H1 (cell line): ENCODE results near the gene GSTCD. TPM values are rescaled to one million over a fixed set of nuclear protein-coding genes. Genes with fewer than 3 reads are reported as not detected.

ENCODE experiments used
- CTCF ChIA-PET: fragments of 300-600 bp; sonication (Branson Sonifier 250); formaldehyde crosslinking; loops from one replicate; lab custom pipeline; 2021; ENCODE audit not compliant: partially characterized antibody; lab: Charles Lee
- POLR2A ChIA-PET: fragments of 300-600 bp; sonication (Branson Sonifier 250); formaldehyde crosslinking; loops from one replicate; lab custom pipeline; 2021; ENCODE audit warnings: inconsistent platforms; ENCODE audit not compliant: partially characterized antibody; lab: Charles Lee
- DNase-seq, 2 experiments: peaks; one replicate each; pipeline versions ENCODE4 v3.0.0 to v3.0.0-alpha.2; 2010 to 2022; ENCODE audit warnings: low spot score in 2 of 2, low read depth in 1 of 2, mixed read lengths in 1 of 2
- FAIRE-seq: peaks from 2 replicates; lab custom pipeline; 2011; peaks lifted over from hg19 to GRCh38; lab: Jason Lieb, UNC
- H2AFZ ChIP-seq: 2 replicates; pipeline ENCODE4 v1.8.1; 2012; ENCODE audit warnings: low read length, inconsistent platforms
- H2AK5ac ChIP-seq: 2 replicates; pipeline ENCODE4 v1.6.1; 2013; ENCODE audit warnings: low read depth, low read length
- H2BK120ac ChIP-seq: replicated peaks from 2 replicates; pipeline ENCODE3; 2013; ENCODE audit warnings: low read depth, low read length, inconsistent platforms
- H2BK12ac ChIP-seq: 2 replicates; pipeline ENCODE4 v1.6.1; 2013; ENCODE audit warnings: low read depth, low read length
- H2BK15ac ChIP-seq: 2 replicates; pipeline ENCODE4 v1.6.1; 2013; ENCODE audit warnings: low read length
- H2BK20ac ChIP-seq: 2 replicates; pipeline ENCODE4 v1.6.1; 2013; ENCODE audit warnings: low read length
- H2BK5ac ChIP-seq: 2 replicates; pipeline ENCODE4 v1.6.1; 2013; ENCODE audit warnings: low read depth, low read length
- H3K14ac ChIP-seq: 2 replicates; pipeline ENCODE4 v1.6.1; 2013; ENCODE audit warnings: inconsistent platforms; ENCODE audit not compliant: insufficient read length
- H3K18ac ChIP-seq: 2 replicates; pipeline ENCODE4 v1.6.1; 2013; ENCODE audit warnings: low read length; ENCODE audit errors: extremely low read depth
- H3K23ac ChIP-seq: 2 replicates; pipeline ENCODE4 v1.6.1; 2013; ENCODE audit warnings: inconsistent platforms; ENCODE audit not compliant: insufficient read length
- H3K23me2 ChIP-seq: 2 replicates; pipeline ENCODE4 v1.6.1; 2013; ENCODE audit warnings: low read depth, low read length
- H3K27ac ChIP-seq: 2 replicates; pipeline ENCODE4 v1.6.1; 2011; ENCODE audit warnings: low read depth, low read length, inconsistent platforms
- H3K27me3 ChIP-seq, 4 experiments: replicated peaks in 1 of 4; 1 replicate in 1 of 4; 2 replicates in 3 of 4; pipeline versions ENCODE4 v1.6.1 to v1.8.1; 2011 to 2013; ENCODE audit warnings: low read length in 3 of 4, mild to moderate bottlenecking in 3 of 4, inconsistent platforms in 2 of 4, mixed read lengths in 2 of 4, moderate library complexity in 1 of 4; ENCODE audit not compliant: control insufficient read depth in 3 of 4, insufficient read depth in 3 of 4; ENCODE audit errors: extremely low read depth in 1 of 4
- H3K36me3 ChIP-seq, 4 experiments: 2 replicates each; pipeline versions ENCODE4 v1.6.1 to v1.8.1; 2011 to 2013; ENCODE audit warnings: mild to moderate bottlenecking in 4 of 4, low read length in 3 of 4, moderate library complexity in 2 of 4, control low read depth in 1 of 4, inconsistent platforms in 1 of 4; ENCODE audit not compliant: insufficient read depth in 4 of 4, control insufficient read depth in 2 of 4
- H3K4ac ChIP-seq: replicated peaks from 2 replicates; pipeline ENCODE3; 2013; ENCODE audit warnings: low read length, low read depth, mixed read lengths, inconsistent platforms; ENCODE audit not compliant: insufficient read length
- H3K4me1 ChIP-seq, 4 experiments: replicated peaks in 1 of 4; 1 replicate in 1 of 4; 2 replicates in 3 of 4; pipeline versions ENCODE4 v1.6.1 to v1.8.1; 2011 to 2013; ENCODE audit warnings: low read length in 3 of 4, inconsistent platforms in 2 of 4, mixed read lengths in 1 of 4; ENCODE audit not compliant: insufficient read depth in 4 of 4, control insufficient read depth in 3 of 4
- H3K4me2 ChIP-seq, 2 experiments: 2 replicates each; pipeline versions ENCODE4 v1.6.1 to v1.8.1; 2011 to 2013; ENCODE audit warnings: low read depth in 2 of 2, low read length in 2 of 2, control low read depth in 1 of 2, inconsistent platforms in 1 of 2, mild to moderate bottlenecking in 1 of 2; ENCODE audit not compliant: insufficient read depth in 1 of 2
- H3K4me3 ChIP-seq, 4 experiments: fragments of 200-600, 300-600 bp in 1 of 4; sonication (generic), shearing (Covaris generic), sonication (Bioruptor Twin) in 1 of 4; 2 replicates each; pipeline versions ENCODE4 v1.5.1 to v1.8.1; 2011 to 2016; ENCODE audit warnings: low read length in 4 of 4, low read depth in 3 of 4, control low read depth in 2 of 4, inconsistent platforms in 2 of 4, mild to moderate bottlenecking in 2 of 4, mixed read lengths in 1 of 4, moderate library complexity in 1 of 4; ENCODE audit not compliant: insufficient read depth in 2 of 4; ENCODE audit errors: extremely low read depth in 1 of 4
- H3K56ac ChIP-seq: replicated peaks from 2 replicates; pipeline ENCODE3; 2013; ENCODE audit warnings: low read depth, mild to moderate bottlenecking, mixed read lengths, low read length, inconsistent platforms; ENCODE audit not compliant: insufficient read length
- H3K79me1 ChIP-seq: 2 replicates; pipeline ENCODE4 v1.6.1; 2013; ENCODE audit warnings: low read depth, low read length, control low read depth
- H3K79me2 ChIP-seq, 2 experiments: 2 replicates each; pipeline versions ENCODE4 v1.6.1 to v1.8.1; 2012 to 2013; ENCODE audit warnings: low read length in 2 of 2, mild to moderate bottlenecking in 2 of 2, inconsistent platforms in 1 of 2; ENCODE audit not compliant: insufficient read depth in 2 of 2, control insufficient read depth in 1 of 2
- H3K9ac ChIP-seq, 4 experiments: replicated peaks in 1 of 4; 1 replicate in 1 of 4; 2 replicates in 3 of 4; pipeline versions ENCODE4 v1.6.1 to v1.8.1; 2011 to 2013; ENCODE audit warnings: low read depth in 3 of 4, low read length in 3 of 4, control low read depth in 2 of 4, mild to moderate bottlenecking in 2 of 4, moderate library complexity in 2 of 4, inconsistent platforms in 1 of 4; ENCODE audit errors: extremely low read depth in 1 of 4
- H3K9me3 ChIP-seq, 2 experiments: 2 replicates each; pipeline versions ENCODE4 v1.6.1 to v1.8.1; 2012 to 2013; ENCODE audit warnings: mild to moderate bottlenecking in 2 of 2, moderate library complexity in 2 of 2, control low read depth in 1 of 2, inconsistent platforms in 1 of 2, low read depth in 1 of 2, low read length in 1 of 2, mixed read lengths in 1 of 2; ENCODE audit not compliant: insufficient read depth in 2 of 2
- H4K20me1 ChIP-seq, 2 experiments: replicated peaks in 1 of 2; 2 replicates each; pipeline versions ENCODE3 to v1.8.1; 2011 to 2013; ENCODE audit warnings: inconsistent platforms in 2 of 2, low read length in 2 of 2, mild to moderate bottlenecking in 1 of 2; ENCODE audit not compliant: insufficient read depth in 2 of 2, control insufficient read depth in 1 of 2
- H4K5ac ChIP-seq: 2 replicates; pipeline ENCODE4 v1.6.1; 2013; ENCODE audit warnings: low read length, low read depth, mixed read lengths, inconsistent platforms; ENCODE audit not compliant: insufficient read length
- H4K8ac ChIP-seq: 2 replicates; pipeline ENCODE4 v1.8.0; 2013; ENCODE audit warnings: mild to moderate bottlenecking, moderate library complexity, low read length, inconsistent platforms; ENCODE audit not compliant: insufficient read depth; ENCODE audit errors: extremely low read depth
- H4K91ac ChIP-seq: replicated peaks from 2 replicates; pipeline ENCODE3; 2013; ENCODE audit warnings: low read length, mixed read lengths, inconsistent platforms; ENCODE audit not compliant: insufficient read length
- FOSL1 ChIP-seq: IDR thresholded peaks from 2 replicates; pipeline ENCODE4 v1.6.1; 2011; ENCODE audit warnings: mild to moderate bottlenecking, low read depth, low read length, moderate library complexity; ENCODE audit not compliant: insufficient read depth
- KDM1A ChIP-seq: fragments of 200-600, 300-600 bp; sonication (generic); IDR thresholded peaks from 2 replicates; pipeline ENCODE4 v1.7.1; 2016; ENCODE audit warnings: mild to moderate bottlenecking, low read length, borderline replicate concordance
- WGBS, 2 experiments: shearing (Covaris generic) in 1 of 2; methylation state at CpG; one replicate each; pipeline versions ENCODE4 v1.1.6 to v1.1.7; 2013 to 2015; ENCODE audit warnings: low lambda C conversion rate in 2 of 2, mixed read lengths in 2 of 2, inconsistent platforms in 1 of 2, low coverage in 1 of 2, missing lambda C conversion rate in 1 of 2; ENCODE audit not compliant: insufficient replicate concordance in 2 of 2, insufficient coverage in 1 of 2, insufficient read length in 1 of 2; ENCODE audit errors: extremely low coverage in 1 of 2, missing lambda C conversion rate in 1 of 2; 5-methylcytosine and 5-hydroxymethylcytosine counted together
- polyA plus RNA-seq, 7 experiments: library from polyadenylated mRNA; depleted of rRNA in 3 of 7; stranded (reverse) in 5 of 7; unstranded in 2 of 7; fragments of >200 nt in 5 of 7; fragments of 200-250 nt in 2 of 7; gene quantifications; 1 replicate in 5 of 7; 2 replicates in 1 of 7; 4 replicates in 1 of 7; pipeline versions ENCODE4 v1.2.1 to v1.2.3, GENCODE V29; 2011 to 2013; ENCODE audit warnings: missing spikeins in 2 of 7, mixed read lengths in 2 of 7
- total RNA-seq: library from RNA; stranded (reverse); fragmentation: NEBNext Ultra II Directional; extraction: Animal tissue kit (Norgen Biotek cat#: 25700); gene quantifications from 2 replicates; pipeline ENCODE4 v1.2.1, GENCODE V29; 2021

Gene GSTCD
- total and polyA plus RNA-seq, 2 of the 8 experiments (the other 6 are each of a cell fraction or from before 2014, with no cell fraction given): 8.5 to 24.6 TPM

GRCh38 chr4:105686571-105686970 lies 22.0 kb upstream of the GSTCD start:
- 92% methylated on average over 2 of the region's 2 CpGs; no CpG with 5 or more reads in 1 of the 2 experiments for WGBS, 2 experiments
- Histone ChIP-seq H4K20me1 (peaks cover 0 to 2% of the 10 kb centered on the region in 2 experiments), H3K4me3 (no peak overlapping the region), H3K9ac (no peak overlapping the region), H3K4ac (no peak overlapping the region), H4K5ac (no peak overlapping the region), H3K27me3 (no peaks in the 10 kb centered on the region), H2AFZ (no peak overlapping the region), H3K9me3 (no peaks in the 10 kb centered on the region), H4K8ac (no peak overlapping the region), H3K23me2 (no peaks in the 10 kb centered on the region), H3K79me2 (no peaks in the 10 kb centered on the region), H3K79me1 (no peaks in the 10 kb centered on the region), H2BK120ac (no peak overlapping the region), H2AK5ac (no peak overlapping the region), H3K56ac (no peak overlapping the region), H2BK5ac (no peak overlapping the region), H3K4me1 (no peaks in the 10 kb centered on the region), H2BK20ac (no peak overlapping the region), H3K4me2 (no peak overlapping the region), H3K18ac (no peak overlapping the region)
- ChIA-PET CTCF (no interaction called here), POLR2A (interaction anchor here (1.4 kb wide), 1 partner anchor 11 kb away, joined by 3 read pairs; no protein-coding TSS in a partner anchor)
- DNase-seq: no peak
- TF ChIP-seq FOSL1 (no peak), KDM1A (no peak)
- TF ChIP-seq, all 59 proteins: peak for 0
- Histone ChIP-seq H2BK15ac (no peak overlapping the region), H3K36me3 (peaks cover 0 to 5% (median 4%) of the 10 kb centered on the region in 4 experiments; a peak in 3 of 8 replicates), H2BK12ac (no peak overlapping the region), H3K14ac (no peak overlapping the region), H4K91ac (no peak overlapping the region), H3K23ac (no peak overlapping the region), H3K27ac (no peak overlapping the region)
- no peak for FAIRE-seq
